GM21529 (cell line): Measurements from ENCODE around the gene TRMT5.
A peak's percentile ranks its signal among the peaks of the same experiment; 100 is the strongest.

ENCODE experiments used
- ATAC-seq: cut with Tn5 transposase; IDR thresholded peaks from one replicate; pipeline ENCODE4 v1.9.1; 2021; ENCODE audit not compliant: unreplicated experiment

The TRMT5 gene

GRCh38 chr14:60980811-60981632 lies at the start of gene TRMT5, which contains the start of gene SLC38A6:
Gene TRMT5 (minus strand): TSS chr14:60981079. CDS start chr14:60980973, 106 bp downstream.
Gene SLC38A6 (plus strand): TSS chr14:60981245. CDS start chr14:60981278, 33 bp downstream.
- peak; percentile 89 for ATAC-seq

DNA sequence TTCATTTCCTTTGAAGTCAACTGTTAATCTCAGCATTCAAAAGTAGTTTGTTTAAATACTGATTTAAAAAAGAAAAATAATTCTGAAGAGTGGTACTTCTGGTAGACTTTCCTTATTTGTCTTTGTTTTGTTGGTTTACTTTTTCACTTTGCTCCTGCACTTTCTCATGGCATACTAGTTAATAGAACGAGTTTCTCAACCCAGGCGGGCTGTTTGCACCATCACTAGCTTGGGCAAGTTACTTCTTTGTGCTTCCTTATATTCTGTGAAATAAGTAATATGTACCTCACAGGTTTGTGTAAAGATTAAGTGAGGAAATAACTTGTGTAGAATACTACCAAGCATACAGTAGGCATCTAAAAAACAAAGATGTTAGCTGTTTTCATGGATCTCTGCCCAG lies 45.6 kb upstream of the TRMT5 start:
- no peak for ATAC-seq

DNA sequence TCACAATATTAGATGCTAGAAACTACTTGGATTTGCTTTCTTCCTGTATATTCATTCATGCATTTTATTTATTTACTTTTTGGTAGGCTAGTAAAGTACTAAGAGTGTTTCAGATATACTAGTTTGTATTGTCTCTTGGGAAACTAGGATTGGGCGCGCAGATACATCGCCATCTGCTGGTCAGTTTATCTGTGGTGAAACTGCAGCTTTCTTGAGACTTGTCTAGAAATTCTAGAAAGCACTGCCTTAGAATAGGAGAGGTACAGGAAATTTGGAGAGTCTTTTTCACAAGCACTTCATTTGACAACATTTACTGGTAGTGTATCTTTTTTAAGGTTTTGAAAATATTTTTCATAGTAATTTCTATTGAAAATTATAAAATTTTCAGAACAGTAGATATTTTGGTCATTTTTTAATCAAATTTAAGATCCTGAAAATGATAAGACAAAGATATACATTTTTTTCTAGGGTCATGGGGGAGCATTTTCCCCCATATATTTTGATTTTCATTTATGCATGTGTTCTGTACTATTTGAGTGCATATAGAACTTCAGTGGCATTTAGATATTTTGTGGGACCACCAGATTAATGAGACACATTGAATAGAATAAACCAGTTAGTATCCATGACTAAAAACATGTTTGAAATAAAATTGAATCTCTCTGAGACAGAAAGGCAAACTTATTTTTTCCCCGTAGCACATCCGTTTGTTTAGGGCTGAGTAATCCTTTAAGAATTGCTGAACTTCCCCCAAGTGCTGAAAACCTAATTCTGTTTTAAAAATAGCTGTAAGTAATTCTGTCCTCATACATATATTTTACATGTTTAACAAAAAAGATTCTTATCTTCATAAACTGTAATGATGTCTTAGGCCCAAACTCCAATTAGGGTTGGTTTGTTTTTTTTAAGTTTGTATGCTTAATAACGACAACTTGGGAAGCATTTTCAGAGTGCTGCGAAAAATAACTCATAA lies 44.7 kb upstream of the TRMT5 start:
- ATAC-seq = peak; percentile 55

DNA sequence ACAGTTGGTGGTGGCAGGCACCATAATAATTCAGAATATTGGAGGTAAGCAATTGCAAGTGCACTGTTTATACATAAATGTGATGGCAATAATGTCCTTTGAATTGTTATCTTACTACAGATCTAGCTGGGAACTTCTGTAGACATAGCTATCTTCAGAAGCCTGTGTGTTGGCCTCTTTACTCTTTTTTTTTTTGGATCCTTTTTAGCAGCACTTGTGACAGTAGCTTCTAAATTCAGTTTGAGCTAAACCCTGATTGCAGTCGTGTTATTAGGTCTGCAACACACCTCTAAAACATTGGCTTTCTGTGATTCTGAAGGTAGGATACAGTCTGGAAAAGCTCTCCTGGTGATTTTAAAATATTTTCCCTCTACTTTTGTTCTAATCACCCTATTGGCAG lies 38.7 kb upstream of the TRMT5 start:
- no peak for ATAC-seq

GRCh38 chr14:61003571-61003970 lies 22.7 kb upstream of the TRMT5 start:
- ATAC-seq = no peak

DNA sequence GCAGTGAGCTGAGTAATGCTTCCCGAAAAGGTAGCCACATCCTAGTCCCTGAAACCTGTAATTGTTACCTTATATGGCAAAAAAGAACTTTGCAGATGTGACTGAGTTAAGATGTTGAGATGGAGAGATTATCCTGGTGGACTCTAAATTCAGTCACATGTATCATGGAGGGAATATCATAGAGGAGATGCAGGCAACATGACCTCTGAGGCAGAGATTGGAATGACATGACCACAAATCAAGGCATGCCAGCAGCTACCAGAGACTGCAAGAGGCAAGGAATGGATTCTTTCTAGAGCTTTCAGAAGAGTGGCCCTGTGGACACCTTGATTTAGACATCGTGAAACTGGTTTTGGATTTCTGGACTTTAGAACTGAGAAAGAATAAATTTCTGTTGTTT lies 18.7 kb upstream of the TRMT5 start:
- ATAC-seq = no peak

GRCh38 chr14:60998617-60999016 lies 17.7 kb upstream of the TRMT5 start:
- no peak for ATAC-seq

DNA sequence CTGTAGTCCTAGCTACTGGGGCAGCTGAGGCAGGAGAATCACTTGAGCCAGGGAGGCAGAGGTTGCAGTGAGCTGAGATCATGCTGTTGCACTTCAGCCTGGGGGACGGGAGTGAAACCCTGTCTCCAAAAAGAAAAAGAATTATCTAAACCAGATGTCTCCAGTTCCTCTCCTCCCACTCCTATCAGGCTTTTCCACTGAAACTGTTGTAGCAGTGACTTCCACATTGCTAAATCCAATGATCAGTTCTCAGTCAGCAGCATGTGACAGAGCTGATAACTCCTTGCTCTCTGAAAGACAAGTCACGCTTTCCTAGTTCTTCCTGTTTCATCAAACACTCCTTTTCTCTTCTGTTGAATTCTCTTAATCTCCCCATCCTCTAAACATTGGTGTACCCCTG lies 8.7 kb upstream of the TRMT5 start:
- ATAC-seq = no peak

DNA sequence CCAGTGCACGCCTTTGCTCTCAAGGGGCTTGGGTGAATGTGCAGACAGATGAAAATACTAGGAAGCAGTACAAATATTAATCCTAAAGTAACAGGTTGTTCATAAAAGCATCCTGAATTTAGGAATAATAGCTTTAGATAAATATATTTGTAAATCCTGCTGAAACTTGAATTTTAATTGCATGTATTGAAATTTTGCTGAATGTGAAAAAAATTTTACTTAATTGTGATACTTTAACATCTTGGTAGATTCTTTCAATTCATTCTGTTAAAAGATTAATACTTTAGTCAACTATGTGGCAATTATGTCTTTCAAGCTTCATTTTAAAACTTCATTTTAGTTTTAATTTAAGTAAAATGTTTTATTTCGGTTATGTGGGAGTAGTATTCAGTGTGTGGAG lies 5.6 kb upstream of the TRMT5 start:
- ATAC-seq = no peak

DNA sequence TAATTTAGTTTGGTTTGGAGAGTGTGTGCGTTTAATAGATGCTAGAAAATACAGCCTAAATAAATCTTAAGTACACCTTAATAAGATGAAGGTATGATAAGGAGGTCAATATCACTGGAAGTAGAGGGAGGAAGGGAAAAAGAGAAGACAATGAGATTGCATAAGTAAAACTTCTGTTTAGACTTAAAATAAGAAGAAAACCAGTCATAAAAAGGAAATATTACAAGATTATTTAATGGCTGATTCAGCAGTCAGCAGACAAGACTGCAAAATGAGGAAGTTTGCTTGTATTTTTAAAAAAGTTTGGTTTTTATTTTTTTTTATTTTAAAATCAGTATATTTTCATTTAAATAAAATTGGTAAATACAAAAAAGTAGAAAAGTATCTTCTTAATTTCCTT lies 3.3 kb upstream of the TRMT5 start:
- ATAC-seq = no peak

DNA sequence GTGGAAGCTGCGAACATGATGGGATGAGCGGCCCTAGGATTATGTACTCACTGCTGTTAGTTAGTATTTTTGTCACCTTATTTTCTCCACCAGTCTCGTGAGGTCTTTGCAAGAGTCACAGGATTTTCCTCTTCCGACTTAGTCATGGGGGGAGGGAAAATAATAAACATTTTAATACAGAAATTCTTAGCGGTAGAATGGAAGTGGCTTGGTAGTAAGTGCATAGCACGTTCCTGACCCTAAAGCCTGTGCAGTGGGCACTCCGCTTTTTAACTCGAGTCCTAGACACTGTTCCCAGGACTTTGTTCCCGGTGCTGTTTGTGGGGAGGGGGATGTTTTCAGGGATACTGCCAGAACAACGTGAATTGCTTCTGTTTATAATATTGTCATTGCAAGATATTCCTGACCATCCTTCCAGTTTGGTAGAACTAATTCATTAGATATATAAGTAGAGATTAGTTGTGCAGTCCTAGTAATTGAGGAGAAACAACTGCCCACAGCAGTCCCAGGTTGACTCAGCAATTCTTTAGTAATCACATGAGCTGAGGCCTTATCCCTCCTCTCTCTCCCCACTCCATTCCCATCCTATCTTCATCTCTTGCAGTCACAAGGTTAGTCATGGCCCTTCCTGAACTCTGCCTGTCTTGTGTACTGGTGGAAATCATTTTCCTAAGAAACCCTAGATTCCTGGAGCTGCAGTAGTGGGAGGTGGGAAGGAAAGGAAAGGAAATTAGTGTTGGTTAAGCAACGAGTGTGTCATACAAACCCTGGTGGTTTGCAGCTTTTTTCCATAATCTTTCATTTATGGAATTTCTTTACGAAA lies 965 bp upstream of the TRMT5 start:
- ATAC-seq = no peak

DNA sequence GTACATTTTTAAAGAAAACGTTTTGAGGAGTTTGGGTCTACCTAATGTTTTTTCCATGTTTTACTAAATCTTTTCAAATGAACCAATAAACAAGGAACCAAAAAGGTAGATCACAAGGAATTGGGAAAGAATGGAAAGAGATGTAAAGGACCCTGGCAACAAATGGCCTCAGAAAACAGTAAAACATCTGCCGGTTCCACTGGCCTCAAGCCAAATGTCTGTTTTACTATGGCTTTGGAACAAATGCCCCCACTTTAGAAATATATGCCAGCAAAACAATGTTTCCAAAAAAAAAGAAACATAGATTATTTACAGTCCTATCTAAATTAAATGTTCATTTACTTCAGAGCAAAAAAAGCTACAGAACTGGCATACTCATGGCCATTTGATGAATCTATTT lies 3.0 kb downstream of the TRMT5 start:
- ATAC-seq = no peak

- no peak for ATAC-seq
These were observed 5.3 kb downstream of the TRMT5 start for GRCh38 chr14:60975551-60975950.

- ATAC-seq = no peak
These were observed 6.7 kb downstream of the TRMT5 start for GRCh38 chr14:60974090-60974651.

DNA sequence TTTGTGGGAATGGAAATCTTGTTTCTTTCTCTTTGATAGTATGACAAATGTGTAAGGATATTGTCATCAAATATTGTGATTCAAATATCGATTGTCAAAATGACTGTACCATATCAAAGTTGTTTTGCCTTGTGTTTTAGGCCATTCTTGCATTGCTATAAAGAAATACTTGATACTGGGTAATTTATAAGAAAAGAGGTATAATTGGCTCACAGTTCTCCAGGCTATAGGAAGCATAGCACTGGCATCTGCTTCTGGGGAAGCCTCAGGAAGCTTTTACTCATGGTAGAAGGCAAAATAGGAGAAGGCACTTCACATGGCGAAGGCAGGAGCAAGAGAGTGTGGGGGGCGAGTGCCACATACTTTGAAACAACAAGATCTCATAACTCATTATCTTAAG lies 7.8 kb downstream of the TRMT5 start:
- no peak for ATAC-seq

- no peak for ATAC-seq
These were observed 8.6 kb downstream of the TRMT5 start for GRCh38 chr14:60972295-60972694.

GRCh38 chr14:60971271-60971670 lies 9.6 kb downstream of the TRMT5 start:
- ATAC-seq = no peak

- no peak for ATAC-seq
These were observed 10.7 kb downstream of the TRMT5 start for GRCh38 chr14:60970146-60970545.

DNA sequence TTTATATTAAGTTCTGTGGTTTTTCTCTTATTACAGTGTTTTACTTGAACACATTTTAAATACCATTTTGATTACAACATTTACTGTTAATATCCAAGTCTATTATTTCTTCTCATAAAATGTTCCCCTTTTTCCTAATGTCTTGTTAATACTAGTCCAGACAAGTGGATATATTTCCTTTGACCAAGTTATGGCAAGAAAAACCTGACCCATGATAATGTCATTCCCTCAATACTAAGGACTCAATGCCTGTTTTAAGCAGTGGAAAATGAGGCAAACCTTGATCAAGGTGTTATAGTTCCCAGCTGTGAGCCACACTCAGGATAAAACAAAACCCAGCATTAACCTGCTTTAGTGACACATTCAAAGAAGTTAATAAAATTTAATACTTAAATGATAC lies 12.2 kb downstream of the TRMT5 start:
- no peak for ATAC-seq

- ATAC-seq = no peak
These were observed 12.8 kb downstream of the TRMT5 start for GRCh38 chr14:60968099-60968498.

GRCh38 chr14:60965402-60965801 lies 15.5 kb downstream of the TRMT5 start:
- ATAC-seq = no peak
